Measurements from ENCODE around the gene CNOT6.
"Not testable (repeated sequence)": the region's sequence is repeated elsewhere in the genome, so short reads cannot be mapped to it uniquely, and the experiment has no call there.

Gene CNOT6

GRCh38 chr5:180498378-180498777 is 4.2 kb downstream of the CNOT6 start:
- DNase-seq (ENCODE audit: low read depth in 2 of 2): no peak
- H3K4me3 ChIP-seq (replicated peaks in 1 of 2; ENCODE audit: low read depth in 2 of 2, low read length in 2 of 2): no peak overlapping the region
- no peak for TF ChIP-seq CTCF (IDR thresholded peaks at IDR 0.05; ENCODE audit: low read depth, low read length)

GRCh38 chr5:180499684-180500083 is 5.5 kb downstream of the CNOT6 start:
- no peak for TF ChIP-seq CTCF (IDR thresholded peaks at IDR 0.05; ENCODE audit: low read depth, low read length)

GRCh38 chr5:180500300-180500699 is 6.1 kb downstream of the CNOT6 start:
- not testable (repeated sequence) for H3K4me3 ChIP-seq (replicated peaks in 1 of 2; ENCODE audit: low read depth in 2 of 2, low read length in 2 of 2)

More at GRCh38 chr5:180499684-180500083, 5.5 kb downstream of the CNOT6 start:
- no peak for DNase-seq (ENCODE audit: low read depth in 2 of 2)
- H3K4me3 ChIP-seq (replicated peaks in 1 of 2; ENCODE audit: low read depth in 2 of 2, low read length in 2 of 2): no peak overlapping the region

GRCh38 chr5:180507661-180508060 is 13.5 kb downstream of the CNOT6 start:
- H3K4me3 ChIP-seq (replicated peaks in 1 of 2; ENCODE audit: low read depth in 2 of 2, low read length in 2 of 2): no peak overlapping the region
- no peak for DNase-seq (ENCODE audit: low read depth in 2 of 2)
- TF ChIP-seq CTCF (IDR thresholded peaks at IDR 0.05; ENCODE audit: low read depth, low read length): no peak

More at GRCh38 chr5:180500300-180500699, 6.1 kb downstream of the CNOT6 start:
- not testable (repeated sequence) for DNase-seq (ENCODE audit: low read depth in 2 of 2)

GRCh38 chr5:180515294-180515693 is 21.1 kb downstream of the CNOT6 start:
- TF ChIP-seq CTCF (IDR thresholded peaks at IDR 0.05; ENCODE audit: low read depth, low read length): no peak
- no peak overlapping the region for H3K4me3 ChIP-seq (replicated peaks in 1 of 2; ENCODE audit: low read depth in 2 of 2, low read length in 2 of 2)
- no peak for DNase-seq (ENCODE audit: low read depth in 2 of 2)

- DNase-seq (ENCODE audit: low read depth in 2 of 2): not testable (repeated sequence)
These were observed 21.8 kb downstream of the CNOT6 start for GRCh38 chr5:180515974-180516373.

GRCh38 chr5:180516440-180516839 is 22.3 kb downstream of the CNOT6 start:
- H3K4me3 ChIP-seq (replicated peaks in 1 of 2; ENCODE audit: low read depth in 2 of 2, low read length in 2 of 2): no peak overlapping the region
- TF ChIP-seq CTCF (IDR thresholded peaks at IDR 0.05; ENCODE audit: low read depth, low read length): no peak
- DNase-seq (ENCODE audit: low read depth in 2 of 2): no peak

More at GRCh38 chr5:180515974-180516373, 21.8 kb downstream of the CNOT6 start:
- H3K4me3 ChIP-seq (replicated peaks in 1 of 2; ENCODE audit: low read depth in 2 of 2, low read length in 2 of 2): not testable (repeated sequence)

- no peak for TF ChIP-seq CTCF (IDR thresholded peaks at IDR 0.05; ENCODE audit: low read depth, low read length)
- peak; percentile 69 to 71 for DNase-seq (ENCODE audit: low read depth in 2 of 2)
- H3K4me3 ChIP-seq (replicated peaks in 1 of 2; ENCODE audit: low read depth in 2 of 2, low read length in 2 of 2): no peak overlapping the region
These were observed 24.9 kb downstream of the CNOT6 start for GRCh38 chr5:180519098-180519497.
